ENCODE measurements around the gene EMILIN1.

EMILIN1 gene

DNA sequence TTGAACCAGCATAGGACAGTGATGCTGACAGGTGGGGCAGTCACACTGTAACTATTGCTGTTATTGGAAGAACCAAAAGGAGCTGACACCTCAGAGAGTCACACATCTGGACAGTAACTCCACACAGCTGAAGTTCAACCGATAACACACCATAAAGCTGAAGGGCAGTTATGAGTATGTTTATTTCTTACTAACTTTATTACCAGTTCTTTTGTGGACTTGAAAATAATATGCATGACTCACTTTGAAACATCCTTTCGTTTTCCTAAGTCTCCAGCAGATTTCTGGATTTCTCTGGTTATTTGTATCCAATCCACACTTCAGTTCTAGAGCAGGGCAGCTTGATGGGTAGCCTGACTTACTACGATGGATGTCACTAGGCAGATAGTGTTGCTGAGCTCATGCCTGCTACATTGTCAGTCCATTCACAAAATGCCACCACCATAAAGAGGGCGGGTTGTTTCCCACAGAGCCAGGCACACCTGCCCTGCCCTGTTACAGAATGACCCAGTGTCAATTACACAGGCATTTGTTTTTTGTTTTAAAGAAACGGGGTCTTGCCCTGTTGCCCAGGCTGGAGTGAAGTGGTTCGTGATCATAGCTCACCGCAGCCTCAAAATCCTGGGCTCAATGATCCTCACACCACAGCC, 35.3 kb upstream of the EMILIN1 start:
- no peak overlapping the region for H3K27ac ChIP-seq (ENCODE audit: low read length, poor library complexity, severe bottlenecking)
- no peak overlapping the region for H3K4ac ChIP-seq (ENCODE audit: low read depth in 1 of 2, low read length in 2 of 2)
- no peaks in the 10 kb centered on the region for H3K27me3 ChIP-seq (ENCODE audit: control insufficient read depth in 1 of 2, insufficient read depth in 1 of 2, low read length in 2 of 2)
- no peak overlapping the region for H3K4me2 ChIP-seq (ENCODE audit: low read length, poor library complexity, severe bottlenecking)
- no peak for DNase-seq
- no peak overlapping the region for H2BK12ac ChIP-seq (ENCODE audit: low read length in 2 of 2)
- no peak overlapping the region for H3K23ac ChIP-seq (ENCODE audit: low read length in 2 of 2)
- H2BK120ac ChIP-seq (ENCODE audit: low read depth, low read length): no peak overlapping the region
- H3K36me3 ChIP-seq (ENCODE audit: control insufficient read depth in 1 of 2, insufficient read depth in 2 of 2, low read depth in 1 of 2, low read length in 2 of 2): peaks cover 43 to 49% of the 10 kb centered on the region in 2 experiments
- H2AK5ac ChIP-seq (ENCODE audit: low read length, severe bottlenecking): no peak overlapping the region
- 93% methylated on average over 6 of the region's 7 CpGs for WGBS
- peak overlapping the region; percentile 33 for H3K9ac ChIP-seq (ENCODE audit: low read length)
- peak overlapping the region; percentile 17 for H4K8ac ChIP-seq (ENCODE audit: low read length)
- no peaks in the 10 kb centered on the region for H3K9me3 ChIP-seq (ENCODE audit: control insufficient read depth, low read length)
- H3K79me1 ChIP-seq (replicated peaks; ENCODE audit: low read length, poor library complexity, severe bottlenecking): peaks cover 25% of the 10 kb centered on the region
- no peak overlapping the region for H2BK5ac ChIP-seq (ENCODE audit: low read depth, low read length, poor library complexity, severe bottlenecking)
- no peak overlapping the region for H3K18ac ChIP-seq (ENCODE audit: low read depth in 1 of 2, low read length in 2 of 2)
- no peak overlapping the region for H2AFZ ChIP-seq (ENCODE audit: low read depth, low read length)
- H3K14ac ChIP-seq (ENCODE audit: low read length in 2 of 2): no peak overlapping the region
- H3K4me1 ChIP-seq (ENCODE audit: control insufficient read depth, insufficient read depth, low read depth, low read length): peaks cover 15% of the 10 kb centered on the region
- H4K91ac ChIP-seq (ENCODE audit: low read length): no peak overlapping the region
- no peak overlapping the region for H2BK15ac ChIP-seq (ENCODE audit: low read depth, poor library complexity, severe bottlenecking)
- H3K4me3 ChIP-seq (ENCODE audit: insufficient read depth in 1 of 2, low read depth in 1 of 2, low read length in 2 of 2): no peak overlapping the region

GRCh38 chr2:27049422-27050280, 28.8 kb upstream of the EMILIN1 start:
- Histone ChIP-seq H3K9me3 (ENCODE audit: control insufficient read depth, low read length) (no peaks in the 10 kb centered on the region), H3K4me3 (ENCODE audit: insufficient read depth in 1 of 2, low read depth in 1 of 2, low read length in 2 of 2) (peak overlapping the region; percentile 70 to 89), H2BK15ac (ENCODE audit: low read depth, poor library complexity, severe bottlenecking) (no peak overlapping the region), H3K14ac (ENCODE audit: low read length in 2 of 2) (peak overlapping the region in 1 of 2 experiments; percentile 84), H2BK5ac (ENCODE audit: low read depth, low read length, poor library complexity, severe bottlenecking) (no peak overlapping the region), H3K79me1 (replicated peaks; ENCODE audit: low read length, poor library complexity, severe bottlenecking) (peaks cover 11% of the 10 kb centered on the region), H4K91ac (ENCODE audit: low read length) (no peak overlapping the region), H4K8ac (ENCODE audit: low read length) (peak overlapping the region; percentile 1), H2BK120ac (ENCODE audit: low read depth, low read length) (no peak overlapping the region), H2AK5ac (ENCODE audit: low read length, severe bottlenecking) (no peak overlapping the region), H3K4ac (ENCODE audit: low read depth in 1 of 2, low read length in 2 of 2) (peak overlapping the region in 1 of 2 experiments; percentile 43), H3K4me1 (ENCODE audit: control insufficient read depth, insufficient read depth, low read depth, low read length) (peaks cover 10% of the 10 kb centered on the region), H3K27ac (ENCODE audit: low read length, poor library complexity, severe bottlenecking) (peak overlapping the region; percentile 75), H3K18ac (ENCODE audit: low read depth in 1 of 2, low read length in 2 of 2) (peak overlapping the region; percentile 23 to 82), H2BK12ac (ENCODE audit: low read length in 2 of 2) (no peak overlapping the region), H2AFZ (ENCODE audit: low read depth, low read length) (peak overlapping the region; percentile 15), H3K27me3 (ENCODE audit: control insufficient read depth in 1 of 2, insufficient read depth in 1 of 2, low read length in 2 of 2) (no peaks in the 10 kb centered on the region), H3K36me3 (ENCODE audit: control insufficient read depth in 1 of 2, insufficient read depth in 2 of 2, low read depth in 1 of 2, low read length in 2 of 2) (peaks cover 12 to 14% of the 10 kb centered on the region in 2 experiments), H3K9ac (ENCODE audit: low read length) (peak overlapping the region; percentile 89), H3K4me2 (ENCODE audit: low read length, poor library complexity, severe bottlenecking) (peak overlapping the region; percentile 85), H3K23ac (ENCODE audit: low read length in 2 of 2) (peak overlapping the region in 1 of 2 experiments; percentile 14)
- DNase-seq: peak; percentile 73
- WGBS: 18% methylated on average over 52 of the region's 52 CpGs

DNA sequence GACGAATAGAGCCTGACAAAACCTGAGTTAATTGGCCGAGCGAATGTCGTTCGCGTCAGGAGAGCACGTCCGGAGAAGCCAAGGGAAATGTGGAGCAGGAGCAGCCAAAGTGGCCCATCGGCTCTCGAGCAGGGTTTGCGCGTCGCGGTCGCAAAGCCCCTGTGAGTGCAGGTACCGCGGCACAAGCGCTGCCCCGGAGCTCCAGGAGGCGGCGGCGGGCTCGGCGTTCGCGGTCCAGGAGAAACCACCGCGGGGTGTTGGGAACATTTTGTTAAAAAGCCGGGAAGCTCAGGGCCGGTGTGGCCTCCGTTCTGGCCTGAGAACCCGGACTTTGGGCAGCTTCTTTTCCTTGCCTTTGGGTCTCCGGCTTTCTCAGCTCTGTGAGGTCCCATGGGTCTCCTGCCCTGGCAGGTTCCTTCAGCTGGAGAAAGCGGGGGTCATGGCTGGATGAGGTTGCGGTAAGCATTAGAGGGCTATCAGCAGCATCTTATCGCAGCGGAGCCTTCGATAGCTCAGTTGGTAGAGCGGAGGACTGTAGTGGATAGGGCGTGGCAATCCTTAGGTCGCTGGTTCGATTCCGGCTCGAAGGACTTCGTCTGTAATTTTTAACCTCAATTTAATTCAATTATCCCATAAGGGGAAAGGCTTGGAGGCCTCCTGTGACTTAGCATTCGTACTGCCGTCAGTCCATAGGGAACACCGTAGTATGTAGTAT, 28.0 kb upstream of the EMILIN1 start:
- Histone ChIP-seq H3K4me1 (ENCODE audit: control insufficient read depth, insufficient read depth, low read depth, low read length) (peaks cover 10% of the 10 kb centered on the region), H3K27ac (ENCODE audit: low read length, poor library complexity, severe bottlenecking) (peak overlapping the region; percentile 75), H2BK120ac (ENCODE audit: low read depth, low read length) (no peak overlapping the region), H2BK5ac (ENCODE audit: low read depth, low read length, poor library complexity, severe bottlenecking) (no peak overlapping the region), H3K4ac (ENCODE audit: low read depth in 1 of 2, low read length in 2 of 2) (no peak overlapping the region), H3K18ac (ENCODE audit: low read depth in 1 of 2, low read length in 2 of 2) (peak overlapping the region; percentile 23 to 82), H3K79me1 (replicated peaks; ENCODE audit: low read length, poor library complexity, severe bottlenecking) (peaks cover 16% of the 10 kb centered on the region), H2AK5ac (ENCODE audit: low read length, severe bottlenecking) (no peak overlapping the region), H4K91ac (ENCODE audit: low read length) (no peak overlapping the region), H3K27me3 (ENCODE audit: control insufficient read depth in 1 of 2, insufficient read depth in 1 of 2, low read length in 2 of 2) (no peaks in the 10 kb centered on the region), H4K8ac (ENCODE audit: low read length) (no peak overlapping the region), H2BK15ac (ENCODE audit: low read depth, poor library complexity, severe bottlenecking) (no peak overlapping the region), H3K36me3 (ENCODE audit: control insufficient read depth in 1 of 2, insufficient read depth in 2 of 2, low read depth in 1 of 2, low read length in 2 of 2) (peaks cover 20 to 22% of the 10 kb centered on the region in 2 experiments), H2AFZ (ENCODE audit: low read depth, low read length) (peak overlapping the region; percentile 15), H3K4me2 (ENCODE audit: low read length, poor library complexity, severe bottlenecking) (peak overlapping the region; percentile 85), H3K9me3 (ENCODE audit: control insufficient read depth, low read length) (no peaks in the 10 kb centered on the region), H2BK12ac (ENCODE audit: low read length in 2 of 2) (no peak overlapping the region), H3K23ac (ENCODE audit: low read length in 2 of 2) (no peak overlapping the region), H3K14ac (ENCODE audit: low read length in 2 of 2) (peak overlapping the region in 1 of 2 experiments; percentile 84), H3K4me3 (ENCODE audit: insufficient read depth in 1 of 2, low read depth in 1 of 2, low read length in 2 of 2) (peak overlapping the region; percentile 70 to 89), H3K9ac (ENCODE audit: low read length) (peak overlapping the region; percentile 89)
- under 1% methylated on average over 45 of the region's 48 CpGs for WGBS
- DNase-seq: peak; percentile 98

All from mesenchymal stem cell (in vitro differentiated cells and primary cell).